Stromal cell of bone marrow (primary cell): ENCODE results near the gene TBC1D25.

Source experiments
- DNase-seq: peaks from one replicate; pipeline ENCODE4 v3.0.0-alpha.2; 2012; ENCODE audit warnings: low read depth

Gene TBC1D25, protein sequence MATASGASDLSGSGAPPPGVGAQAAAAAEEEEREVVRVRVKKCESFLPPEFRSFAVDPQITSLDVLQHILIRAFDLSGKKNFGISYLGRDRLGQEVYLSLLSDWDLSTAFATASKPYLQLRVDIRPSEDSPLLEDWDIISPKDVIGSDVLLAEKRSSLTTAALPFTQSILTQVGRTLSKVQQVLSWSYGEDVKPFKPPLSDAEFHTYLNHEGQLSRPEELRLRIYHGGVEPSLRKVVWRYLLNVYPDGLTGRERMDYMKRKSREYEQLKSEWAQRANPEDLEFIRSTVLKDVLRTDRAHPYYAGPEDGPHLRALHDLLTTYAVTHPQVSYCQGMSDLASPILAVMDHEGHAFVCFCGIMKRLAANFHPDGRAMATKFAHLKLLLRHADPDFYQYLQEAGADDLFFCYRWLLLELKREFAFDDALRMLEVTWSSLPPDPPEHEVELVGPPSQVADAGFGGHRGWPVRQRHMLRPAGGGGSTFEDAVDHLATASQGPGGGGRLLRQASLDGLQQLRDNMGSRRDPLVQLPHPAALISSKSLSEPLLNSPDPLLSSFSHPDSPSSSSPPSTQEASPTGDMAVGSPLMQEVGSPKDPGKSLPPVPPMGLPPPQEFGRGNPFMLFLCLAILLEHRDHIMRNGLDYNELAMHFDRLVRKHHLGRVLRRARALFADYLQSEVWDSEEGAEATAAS

DNA sequence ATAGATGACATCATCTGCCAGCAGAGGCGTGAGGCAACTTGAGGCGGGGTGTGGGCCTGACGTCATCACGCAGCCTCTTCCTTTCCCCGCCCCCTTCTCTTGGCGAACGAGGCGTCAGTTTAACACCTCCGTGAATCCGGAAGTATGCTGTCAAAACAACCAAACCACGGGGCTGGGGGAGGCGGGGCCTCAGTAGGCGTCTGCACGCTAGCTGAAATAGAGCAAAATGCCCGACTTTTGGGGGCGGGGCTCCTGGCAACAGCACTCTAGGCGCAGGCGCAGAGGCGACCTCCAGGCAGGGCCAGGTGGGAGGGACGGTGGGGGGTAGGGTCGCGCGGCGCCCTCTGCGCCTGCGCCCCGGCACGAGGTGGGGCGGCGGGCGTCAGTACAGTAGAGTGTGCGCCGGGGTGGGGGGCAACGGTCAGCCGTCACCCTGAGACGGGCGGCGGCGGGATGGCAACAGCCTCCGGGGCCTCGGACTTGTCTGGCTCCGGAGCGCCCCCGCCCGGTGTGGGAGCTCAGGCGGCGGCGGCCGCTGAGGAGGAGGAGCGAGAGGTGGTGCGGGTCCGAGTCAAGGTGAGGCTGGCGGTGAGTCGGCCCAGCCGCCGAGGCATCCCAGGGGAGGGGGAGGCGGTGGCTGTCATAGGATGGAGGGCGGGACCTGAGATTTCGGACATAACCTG lies at the start of gene TBC1D25:
TSS of gene TBC1D25 (plus strand) at position 370 of the 683 bp plus-strand sequence. CDS start at position 454, 84 bp downstream.
- DNase-seq: peak; percentile 87

DNA sequence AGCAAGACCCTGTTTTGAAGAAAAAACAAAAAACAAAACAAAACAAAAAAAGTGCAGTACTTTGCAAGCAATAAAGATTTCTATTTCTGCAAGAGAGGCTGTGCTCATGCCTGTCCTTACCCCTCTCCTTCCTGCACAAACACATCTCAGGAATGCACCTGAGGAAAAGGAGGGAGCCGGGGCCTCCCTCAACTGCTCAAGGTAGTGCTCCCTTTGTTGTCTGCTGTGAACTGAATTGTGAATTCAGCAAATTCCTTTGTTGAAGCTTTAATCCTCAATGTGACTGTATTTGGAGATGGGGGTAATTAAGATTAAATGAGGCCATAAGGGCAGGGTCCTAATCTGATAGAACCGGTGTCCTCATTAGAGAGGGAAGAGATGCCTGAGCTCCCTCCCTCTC lies 49.6 kb upstream of the TBC1D25 start:
- no peak for DNase-seq

DNA sequence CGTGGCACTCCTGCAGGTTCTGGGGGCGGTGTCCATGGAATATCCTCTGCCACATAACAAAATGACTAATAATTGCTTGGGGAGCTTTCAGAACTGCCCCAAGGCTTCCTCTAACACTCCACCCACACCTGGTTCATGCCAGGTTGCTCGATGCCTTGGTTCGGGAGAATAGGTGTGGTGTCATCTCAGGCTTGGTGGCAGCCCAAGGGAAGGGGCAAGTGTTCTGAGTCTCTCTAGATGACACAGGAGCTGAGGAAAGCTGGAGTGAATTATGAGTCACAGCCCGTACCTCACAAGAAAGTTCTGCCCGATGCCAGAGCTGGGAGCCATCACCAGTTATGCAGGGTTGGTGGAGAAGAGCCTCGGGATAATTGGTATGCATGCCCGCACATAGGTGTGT lies 48.9 kb upstream of the TBC1D25 start:
- no peak for DNase-seq

DNA sequence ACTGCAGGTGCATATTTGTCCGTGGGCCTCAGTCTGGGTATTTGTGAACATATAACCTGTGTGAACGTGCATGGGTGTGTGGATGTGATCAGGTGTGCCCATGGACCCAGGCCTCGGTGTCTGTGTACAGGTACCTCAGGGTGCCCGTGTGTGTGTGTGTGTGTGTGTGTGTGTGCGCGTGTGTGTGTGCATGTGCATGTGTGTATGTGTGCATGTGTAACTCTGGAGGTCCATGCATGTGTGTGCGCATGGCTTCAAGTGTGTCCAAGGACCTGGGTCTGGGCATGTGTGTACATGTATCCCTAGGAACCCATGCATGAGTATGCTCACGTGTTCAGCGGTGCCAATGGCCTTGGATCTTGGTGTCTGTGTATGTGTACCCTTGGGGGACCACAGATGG lies 47.7 kb upstream of the TBC1D25 start:
- no peak for DNase-seq

DNA sequence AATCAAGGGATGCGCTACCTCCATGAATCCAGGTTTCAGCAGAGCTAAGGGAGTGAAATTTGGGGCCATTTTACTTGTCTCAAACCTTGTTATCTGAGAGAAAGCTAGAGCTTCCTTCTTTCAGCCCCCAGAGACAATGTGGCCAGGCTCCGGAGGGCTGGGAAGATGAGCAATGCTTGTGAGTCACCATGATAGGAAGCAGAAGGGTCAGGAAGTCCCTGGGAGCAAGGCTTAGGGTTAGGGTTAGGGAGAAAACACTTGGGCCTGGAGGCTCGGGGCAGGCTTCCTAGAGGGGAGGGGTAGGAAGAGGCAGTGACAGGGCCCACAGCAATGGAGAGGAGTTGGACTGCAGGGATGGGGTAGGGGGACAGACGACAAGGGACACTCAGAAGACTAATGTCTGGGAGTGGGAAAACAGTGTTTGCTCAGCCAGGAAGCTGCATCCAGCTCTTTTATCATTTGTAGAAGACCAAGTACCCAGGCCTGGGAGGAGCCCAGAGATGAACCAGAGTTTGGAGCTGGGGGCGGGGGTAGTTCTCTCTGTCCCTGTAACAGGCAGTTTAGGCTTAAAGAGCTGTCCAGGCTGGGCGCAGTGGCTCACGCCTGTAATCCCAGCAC lies 47.1 kb upstream of the TBC1D25 start:
- no peak for DNase-seq

DNA sequence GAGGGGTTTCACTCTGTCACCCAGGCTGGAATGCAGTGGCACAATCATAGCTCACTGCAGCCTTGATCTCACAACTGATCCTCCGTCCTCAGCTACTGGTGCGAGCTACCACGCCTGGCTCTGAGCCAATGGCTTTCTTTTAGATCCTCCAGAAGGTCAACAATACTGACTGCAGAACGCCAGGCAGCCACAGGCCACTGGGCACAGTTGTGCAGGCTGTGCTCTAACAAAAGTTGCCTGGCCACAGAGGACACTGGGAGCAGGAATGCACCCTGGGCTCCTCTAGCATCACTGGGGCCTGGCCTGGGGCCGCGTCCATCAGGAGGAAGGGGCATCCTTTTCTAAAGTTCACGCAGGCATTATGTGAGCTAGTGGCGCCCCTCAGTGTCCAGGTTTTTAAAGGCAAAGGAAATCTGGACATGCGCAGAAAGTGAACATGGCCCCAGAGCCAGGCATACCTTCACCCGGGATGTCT lies 45.6 kb upstream of the TBC1D25 start:
- DNase-seq: no peak

DNA sequence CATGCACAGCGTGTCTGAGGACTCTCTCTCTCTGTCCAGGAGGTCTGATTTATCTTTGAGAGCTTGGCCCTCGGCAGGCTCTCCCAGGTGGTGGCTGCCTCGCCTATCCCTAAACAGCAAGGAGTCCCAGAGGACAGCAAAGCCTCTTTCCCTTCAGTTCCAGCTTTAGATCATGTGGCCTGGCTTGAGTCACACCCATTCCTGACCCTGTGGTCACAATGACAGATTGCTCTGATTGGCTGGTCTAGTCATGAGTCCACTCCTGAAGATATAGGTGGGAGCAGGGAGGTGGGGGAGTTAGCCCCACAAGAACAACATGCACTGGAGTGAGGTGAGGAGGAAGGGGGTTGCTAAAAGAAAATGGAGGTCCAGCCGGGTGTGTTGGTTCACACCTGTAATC lies 42.9 kb upstream of the TBC1D25 start:
- DNase-seq: no peak

DNA sequence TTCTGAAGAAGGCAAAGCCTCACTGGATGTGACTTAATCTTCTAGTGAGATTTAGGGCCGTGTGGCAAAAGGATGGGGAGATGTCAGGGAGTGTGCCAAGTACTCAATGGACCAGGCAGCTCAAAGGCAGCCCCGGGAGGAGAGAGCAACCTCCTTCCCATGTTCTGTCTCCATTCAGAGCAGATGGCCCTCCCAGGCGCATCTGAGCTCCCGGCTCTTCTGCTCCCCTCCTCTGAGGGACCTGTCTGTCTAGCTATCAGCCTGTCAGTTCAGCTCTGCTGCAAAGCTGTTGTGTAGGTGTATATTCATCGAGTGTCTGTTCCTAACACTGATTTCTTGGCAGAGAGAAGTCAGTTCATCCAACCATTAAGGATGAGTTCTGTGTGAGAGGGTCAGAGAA lies 41.6 kb upstream of the TBC1D25 start:
- no peak for DNase-seq

DNA sequence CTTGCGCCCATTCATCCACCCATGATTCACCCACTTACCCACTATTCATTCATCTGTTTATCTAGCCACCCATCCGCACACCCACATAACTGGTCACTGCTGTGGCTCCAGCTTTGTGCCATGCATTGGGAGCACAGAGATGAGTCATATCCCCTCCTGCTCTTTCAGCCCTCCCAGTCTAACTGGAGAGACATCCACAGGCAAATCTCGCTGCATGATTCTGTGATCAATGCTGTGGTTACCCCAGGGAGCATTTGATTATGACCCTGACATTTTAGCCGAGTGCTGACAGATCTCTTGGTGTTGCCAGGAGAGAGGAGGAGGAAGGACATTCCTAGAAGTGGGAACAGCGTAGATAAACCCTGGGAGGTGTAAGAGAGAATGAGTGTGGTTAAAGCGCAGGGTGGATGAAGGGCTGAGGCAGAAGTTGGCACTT lies 41.1 kb upstream of the TBC1D25 start:
- DNase-seq: peak; percentile 63

DNA sequence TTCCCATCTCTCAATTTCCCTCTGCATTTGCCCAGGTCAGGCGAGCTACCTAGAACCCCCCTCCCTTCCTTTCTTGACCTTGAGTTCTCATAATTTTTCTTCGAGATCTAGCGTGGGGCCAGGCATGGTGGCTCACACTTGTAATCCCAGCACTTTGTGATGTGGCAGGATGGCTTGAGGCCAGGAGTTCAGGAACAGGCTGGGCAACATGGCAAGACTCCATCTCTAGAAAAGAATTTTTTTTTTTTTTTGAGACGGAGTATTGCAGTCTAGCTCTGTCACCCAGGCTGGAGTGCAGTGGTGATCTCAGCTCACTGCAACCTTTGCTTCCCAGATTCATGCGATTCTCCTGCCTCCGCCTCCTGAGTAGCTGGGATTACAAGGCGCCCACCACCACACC lies 35.3 kb upstream of the TBC1D25 start:
- no peak for DNase-seq

DNA sequence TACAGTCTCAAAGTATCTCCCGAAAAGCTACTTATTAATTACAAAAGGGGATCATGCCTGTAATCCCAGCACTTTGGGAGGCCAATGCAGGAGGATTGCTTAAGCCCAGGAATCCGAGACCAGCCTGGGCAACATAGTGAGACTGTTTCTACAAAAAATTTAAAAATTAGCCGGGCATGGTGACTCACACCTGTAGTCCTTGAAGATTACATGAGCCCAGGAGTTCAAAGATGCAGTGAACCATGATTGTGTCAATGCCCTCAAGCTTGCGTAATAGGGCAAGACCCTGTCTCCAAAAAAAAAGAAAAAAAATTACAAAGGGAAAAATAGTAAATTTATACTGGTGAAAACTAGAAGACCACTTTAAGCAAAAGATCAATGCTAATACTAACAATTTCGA lies 34.0 kb upstream of the TBC1D25 start:
- DNase-seq: no peak

DNA sequence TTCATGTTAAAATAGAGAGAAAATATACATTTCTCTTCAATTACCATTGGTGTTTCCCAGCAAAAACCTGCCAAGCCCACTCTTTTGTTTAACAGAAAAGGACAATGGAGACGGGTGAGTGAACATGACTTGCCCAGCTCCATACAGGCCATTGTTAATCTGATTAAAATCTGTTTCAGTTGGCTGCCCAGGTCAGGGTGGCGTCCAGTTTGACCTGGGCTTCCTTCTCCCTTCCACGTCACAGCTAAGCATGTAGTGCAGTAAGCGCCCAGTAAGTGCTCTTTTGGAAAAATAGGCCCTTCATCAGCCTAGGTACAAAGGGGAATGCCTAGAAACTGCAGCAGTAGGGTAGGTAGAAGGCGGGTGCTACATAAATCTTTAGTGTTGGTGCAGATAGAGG lies 32.3 kb upstream of the TBC1D25 start:
- no peak for DNase-seq

DNA sequence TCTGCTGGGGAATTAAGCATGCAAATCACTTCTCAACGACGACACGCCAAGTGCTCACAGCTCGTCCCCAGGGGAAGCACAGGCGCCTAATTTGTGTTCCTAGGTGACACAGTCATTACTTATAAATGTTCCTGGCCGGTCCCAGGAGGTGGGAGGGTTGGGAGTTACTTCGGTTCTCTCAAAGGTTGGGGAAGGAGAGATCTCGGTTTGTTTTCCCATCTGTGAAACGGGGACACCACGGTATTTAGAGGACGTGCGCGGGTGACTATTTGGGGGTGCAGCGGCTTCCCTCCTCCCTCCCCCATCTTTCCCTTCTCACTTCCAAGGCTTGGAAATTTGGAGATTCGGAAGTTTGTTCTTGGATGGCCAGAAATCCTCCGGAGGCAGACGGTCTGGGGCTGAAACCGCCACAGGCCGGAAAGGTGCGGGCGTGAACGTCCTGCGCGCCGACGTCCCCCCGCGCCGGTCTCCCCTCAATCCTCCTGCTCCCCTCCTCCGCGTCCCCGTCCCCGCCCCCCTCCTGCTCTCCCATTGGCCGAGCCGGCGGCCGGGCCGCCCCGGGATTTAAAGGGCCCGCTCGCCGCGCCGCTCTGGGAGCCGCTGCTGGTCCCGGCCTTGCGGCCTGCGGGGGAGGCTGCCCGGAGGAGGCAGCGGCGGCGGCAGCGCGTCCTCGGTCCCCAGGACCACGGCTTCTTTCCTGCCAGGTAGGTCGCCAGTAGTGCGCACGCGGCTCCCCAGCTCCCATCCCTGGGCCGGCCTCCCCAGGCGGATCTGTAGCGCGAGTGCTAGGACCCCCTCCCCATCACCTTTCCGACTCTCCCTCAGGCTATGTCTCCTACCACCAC lies 30.9 kb upstream of the TBC1D25 start, which contains the start of gene PORCN:
TSS of gene PORCN (plus strand) at position 593 of the 845 bp plus-strand sequence. CDS start 829 bp downstream, outside the sequence.
- no peak for DNase-seq

DNA sequence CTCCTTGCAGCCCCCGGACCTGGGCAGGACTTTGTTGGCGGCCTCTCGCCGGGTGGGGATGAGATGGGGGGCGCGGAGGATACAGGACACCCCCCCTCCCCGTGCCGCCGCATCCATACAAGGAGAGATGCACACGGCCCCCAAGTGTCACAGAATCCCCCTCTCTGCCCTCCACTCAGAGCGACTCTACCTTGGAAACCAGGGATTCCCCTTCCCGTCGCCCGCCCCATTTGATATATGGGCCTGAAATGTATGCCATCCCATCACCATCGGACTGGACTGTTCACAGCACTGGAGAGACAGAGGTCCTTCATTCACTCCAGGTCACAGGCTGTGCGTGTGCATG lies 30.3 kb upstream of the TBC1D25 start:
- DNase-seq: no peak

DNA sequence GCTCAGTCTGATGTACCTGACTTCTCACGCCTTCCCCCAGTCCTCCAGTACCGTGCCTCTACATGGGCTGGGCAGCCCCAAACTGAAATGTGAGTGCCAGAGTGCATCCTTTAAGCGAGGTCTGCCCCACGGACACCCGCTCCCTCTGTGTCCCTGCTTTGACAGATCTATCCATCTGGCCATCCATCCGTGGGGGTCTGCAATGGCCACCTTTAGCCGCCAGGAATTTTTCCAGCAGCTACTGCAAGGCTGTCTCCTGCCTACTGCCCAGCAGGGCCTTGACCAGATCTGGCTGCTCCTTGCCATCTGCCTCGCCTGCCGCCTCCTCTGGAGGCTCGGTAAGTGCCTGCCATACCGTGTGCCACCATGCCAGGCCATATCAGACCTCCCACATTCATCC lies 29.9 kb upstream of the TBC1D25 start:
- DNase-seq: no peak

DNA sequence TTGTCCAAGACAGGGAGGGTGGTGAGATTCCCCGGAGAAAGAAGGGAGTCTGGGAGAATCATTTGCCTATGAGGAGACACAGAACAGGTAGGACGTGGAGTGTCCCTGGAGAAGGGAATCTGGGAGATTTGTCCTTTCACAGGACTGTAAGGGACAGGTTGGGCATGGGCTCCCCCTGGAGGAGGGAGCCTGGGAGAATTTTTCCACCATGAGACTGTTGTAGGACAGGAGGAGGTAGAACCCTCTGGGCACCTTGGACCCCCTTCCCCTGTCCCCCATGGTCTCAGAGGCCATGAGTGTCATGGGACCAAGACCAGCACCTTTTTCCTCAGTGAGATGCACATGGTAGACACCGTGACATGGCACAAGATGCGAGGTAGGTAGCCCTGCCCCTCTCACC lies 28.0 kb upstream of the TBC1D25 start:
- DNase-seq: no peak

DNA sequence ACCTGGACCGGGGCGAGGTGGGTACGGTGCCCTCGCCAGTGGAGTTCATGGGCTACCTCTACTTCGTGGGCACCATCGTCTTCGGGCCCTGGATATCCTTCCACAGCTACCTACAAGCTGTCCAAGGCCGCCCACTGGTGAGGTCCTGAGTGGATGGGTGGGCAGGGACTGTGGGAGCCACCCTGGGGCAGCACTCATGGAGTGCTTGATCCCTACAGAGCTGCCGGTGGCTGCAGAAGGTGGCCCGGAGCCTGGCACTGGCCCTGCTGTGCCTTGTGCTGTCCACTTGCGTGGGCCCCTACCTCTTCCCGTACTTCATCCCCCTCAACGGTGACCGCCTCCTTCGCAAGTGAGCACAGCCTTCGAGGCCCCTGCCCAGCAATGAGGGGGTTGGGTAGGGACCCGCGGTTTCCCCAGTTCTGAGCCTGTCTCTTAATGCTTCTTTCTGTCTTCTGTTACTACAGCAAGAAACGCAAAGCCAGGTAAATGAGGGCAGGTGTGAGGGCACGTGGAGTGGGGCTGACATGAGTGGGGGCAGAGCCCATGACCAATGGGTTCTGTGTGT lies 27.1 kb upstream of the TBC1D25 start:
- no peak for DNase-seq

DNA sequence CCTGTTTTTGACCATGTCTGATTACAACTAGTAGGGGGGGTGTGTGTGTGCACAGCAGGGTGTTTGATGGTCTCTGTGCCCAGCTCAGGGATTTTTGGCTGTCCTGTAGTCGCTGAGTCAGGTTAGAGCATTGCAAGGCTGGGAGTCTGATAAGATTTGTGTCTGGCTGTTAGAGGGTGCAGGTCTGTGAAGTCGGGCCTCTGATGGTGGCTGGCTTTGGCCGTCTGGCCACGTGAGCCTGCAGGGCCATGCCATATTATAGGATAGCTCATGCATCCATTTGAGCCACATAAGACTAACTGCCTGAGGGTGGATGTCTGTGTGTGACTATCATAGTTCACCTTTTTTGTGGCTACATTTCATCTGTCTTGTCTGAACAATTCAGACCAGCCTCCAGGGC lies 25.8 kb upstream of the TBC1D25 start:
- no peak for DNase-seq

DNA sequence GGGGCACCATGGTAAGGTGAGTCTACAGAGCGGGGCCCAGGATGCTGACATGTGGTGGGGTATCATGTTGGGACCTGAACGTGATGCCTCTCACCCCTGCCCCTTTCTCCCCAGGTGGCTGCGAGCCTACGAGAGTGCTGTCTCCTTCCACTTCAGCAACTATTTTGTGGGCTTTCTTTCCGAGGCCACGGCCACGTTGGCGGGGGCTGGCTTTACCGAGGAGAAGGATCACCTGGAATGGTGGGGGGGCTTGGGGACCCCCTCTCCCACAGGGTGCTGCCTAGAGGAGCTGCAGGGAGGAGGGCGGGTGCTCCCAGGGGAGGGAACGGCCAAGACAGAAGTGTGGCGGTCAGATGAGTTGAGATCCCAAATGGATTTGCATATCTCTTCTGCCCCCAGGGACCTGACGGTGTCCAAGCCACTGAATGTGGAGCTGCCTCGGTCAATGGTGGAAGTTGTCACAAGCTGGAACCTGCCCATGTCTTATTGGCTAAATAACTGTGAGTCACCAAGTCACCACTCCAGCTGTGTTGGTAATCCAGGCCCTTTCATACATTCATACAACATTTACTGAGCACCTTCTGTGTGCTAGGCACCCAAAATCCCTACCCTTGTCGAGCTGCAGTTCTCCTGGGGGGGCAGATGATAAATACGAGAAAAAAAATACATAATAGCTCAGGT lies 25.2 kb upstream of the TBC1D25 start:
- DNase-seq: no peak

DNA sequence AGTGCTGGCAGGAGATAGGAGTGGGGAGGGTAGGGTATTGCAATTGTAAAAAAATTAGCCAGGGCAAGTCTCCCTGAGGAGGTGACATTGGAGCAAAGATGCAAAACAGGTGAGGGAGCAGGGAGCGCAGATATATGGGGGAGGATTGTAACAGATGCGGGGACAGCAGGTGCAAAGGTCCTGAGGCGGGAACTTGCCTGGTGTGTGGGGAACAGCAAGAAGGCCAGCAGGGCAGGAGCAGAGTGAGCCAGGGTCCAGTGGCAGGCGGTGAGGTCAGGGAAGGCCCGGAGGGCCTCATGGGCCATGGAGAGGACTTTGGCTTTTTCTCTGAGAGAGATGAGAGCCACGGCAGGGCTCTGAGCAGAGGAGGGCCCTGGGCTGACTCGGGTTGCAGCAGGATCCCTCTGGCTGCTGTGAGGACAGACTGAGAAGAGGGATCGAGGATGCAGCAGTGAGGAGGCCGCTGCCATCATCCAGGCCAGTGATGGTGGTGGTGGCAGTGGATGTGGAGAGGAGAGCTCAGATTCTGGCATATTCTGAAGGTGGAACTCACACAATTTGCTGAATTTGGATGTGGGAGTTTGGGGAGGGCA lies 24.6 kb upstream of the TBC1D25 start:
- no peak for DNase-seq
